GM21381 (cell line): ENCODE measurements around the gene CHFR.
"Not testable (repeated sequence)": the region's sequence is repeated elsewhere in the genome, so short reads cannot be mapped to it uniquely, and the experiment has no call there.

Experiments used
- ATAC-seq: cut with Tn5 transposase; IDR thresholded peaks from one replicate; pipeline ENCODE4 v1.9.1; 2021; ENCODE audit warnings: mild to moderate bottlenecking, moderate library complexity; ENCODE audit not compliant: unreplicated experiment

The CHFR gene

DNA sequence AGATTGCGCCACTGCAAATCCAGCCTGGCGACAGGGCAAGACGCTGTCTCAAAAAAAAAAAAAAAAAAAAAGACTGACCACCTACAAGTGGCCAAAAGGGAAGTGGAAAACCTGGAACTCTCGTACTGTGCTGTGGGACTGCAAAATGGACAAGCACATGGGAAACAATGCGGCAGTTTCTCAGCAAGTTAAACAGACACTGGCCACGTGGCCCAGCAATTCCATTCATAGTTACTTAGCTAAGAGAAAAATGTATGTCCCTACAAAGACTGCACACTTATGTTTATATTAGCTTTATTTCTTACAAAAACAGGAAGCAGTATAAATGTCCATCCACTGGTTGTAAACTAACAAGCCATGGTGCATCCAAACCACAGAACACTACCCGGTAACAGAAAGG, 5.6 kb downstream of the CHFR start:
- ATAC-seq, result no peak

DNA sequence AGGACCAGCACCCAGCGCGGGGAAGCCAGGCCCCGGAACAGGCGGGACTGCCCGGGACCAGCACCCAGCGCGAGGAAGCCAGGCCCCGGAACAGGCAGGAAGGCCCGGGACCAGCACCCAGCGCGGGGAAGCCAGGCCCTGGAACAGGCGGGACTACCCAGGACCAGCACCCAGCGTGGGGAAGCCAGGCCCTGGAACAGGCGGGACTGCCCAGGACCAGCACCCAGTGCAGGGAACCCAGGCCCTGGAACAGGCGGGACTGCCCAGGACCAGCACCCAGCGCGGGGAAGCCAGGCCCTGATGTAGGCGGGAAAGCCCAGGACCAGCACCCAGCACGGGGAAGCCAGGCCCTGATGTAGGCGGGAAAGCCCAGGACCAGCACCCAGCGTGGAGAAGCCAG, 12.8 kb downstream of the CHFR start:
- ATAC-seq, result not testable (repeated sequence)

DNA sequence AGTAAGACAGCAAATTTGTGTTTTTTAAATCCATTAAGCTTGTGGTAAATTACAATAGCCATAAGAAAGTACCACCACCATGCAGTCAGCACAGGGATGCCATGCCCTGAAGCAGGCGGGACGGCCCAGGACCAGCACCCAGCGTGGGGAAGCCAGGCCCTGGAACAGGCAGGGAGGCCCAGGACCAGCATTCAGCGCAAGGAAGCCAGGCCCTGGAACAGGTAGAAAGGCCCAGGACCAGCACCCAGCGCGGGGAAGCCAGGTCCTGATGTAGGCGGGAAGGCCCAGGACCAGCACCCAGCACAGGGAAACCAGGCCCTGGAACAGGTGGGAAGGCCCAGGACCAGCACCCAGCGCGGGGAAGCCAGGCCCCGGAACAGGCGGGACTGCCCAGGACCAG, 13.2 kb downstream of the CHFR start:
- no peak for ATAC-seq

GRCh38 chr12:132873724-132874123, 13.7 kb downstream of the CHFR start:
- no peak for ATAC-seq

DNA sequence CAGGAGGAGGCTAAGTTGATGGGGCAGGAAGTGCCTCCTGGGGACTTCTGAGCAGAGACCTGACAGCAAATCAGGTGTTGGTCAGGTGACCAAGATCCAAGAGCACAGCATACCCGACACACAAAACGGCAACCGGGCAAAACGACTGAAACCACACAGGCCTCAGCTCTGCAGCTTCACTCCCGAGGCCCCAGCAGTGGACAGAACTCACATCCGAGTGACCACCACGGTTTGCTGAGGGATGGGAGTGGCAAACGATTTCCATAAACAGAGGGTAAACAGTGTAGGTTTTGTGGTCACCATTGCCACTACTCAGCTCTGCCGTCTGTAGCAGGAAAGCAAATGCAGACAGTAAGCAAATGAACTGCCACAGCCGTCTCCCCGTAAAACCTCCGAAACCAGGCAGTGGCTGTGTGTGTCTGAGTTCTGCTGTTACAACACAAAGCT, 14.4 kb downstream of the CHFR start:
- no peak for ATAC-seq

DNA sequence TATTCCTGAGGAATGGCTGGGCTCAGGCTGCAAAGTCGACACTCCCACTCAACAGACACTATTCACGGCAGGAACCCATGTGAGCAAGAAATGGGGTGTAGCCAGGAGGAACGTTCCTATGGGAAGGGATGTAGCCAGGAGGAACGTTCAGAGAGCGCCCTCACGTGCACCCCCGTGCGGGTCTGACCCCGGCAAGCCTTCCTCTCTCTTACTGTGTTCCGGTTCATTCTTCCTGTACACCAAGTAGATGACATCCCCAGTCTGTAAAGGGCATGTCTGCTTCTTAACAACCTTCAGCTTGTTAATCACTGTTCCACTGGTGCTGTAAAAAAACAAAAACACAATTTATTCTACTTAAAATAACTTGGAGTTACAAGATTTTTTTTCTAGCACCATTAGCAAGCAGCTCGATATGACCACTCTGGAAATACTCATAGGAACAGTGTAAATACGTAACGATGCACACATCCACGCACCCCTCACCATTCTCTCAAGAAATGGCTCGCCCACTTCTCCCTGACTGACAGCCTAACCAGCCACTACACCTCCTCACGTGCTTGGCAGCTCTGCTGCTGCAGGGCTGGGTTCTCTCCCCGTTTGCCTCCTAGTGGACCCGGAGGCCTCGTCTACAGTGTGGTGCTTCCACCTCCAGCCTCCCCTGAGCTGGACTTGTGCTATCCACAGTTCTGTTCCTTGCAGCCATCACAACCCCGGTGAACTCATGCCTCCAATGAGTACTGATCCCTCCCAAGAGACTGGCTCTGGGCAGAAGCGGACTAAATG, 15.1 kb downstream of the CHFR start:
- no peak for ATAC-seq

DNA sequence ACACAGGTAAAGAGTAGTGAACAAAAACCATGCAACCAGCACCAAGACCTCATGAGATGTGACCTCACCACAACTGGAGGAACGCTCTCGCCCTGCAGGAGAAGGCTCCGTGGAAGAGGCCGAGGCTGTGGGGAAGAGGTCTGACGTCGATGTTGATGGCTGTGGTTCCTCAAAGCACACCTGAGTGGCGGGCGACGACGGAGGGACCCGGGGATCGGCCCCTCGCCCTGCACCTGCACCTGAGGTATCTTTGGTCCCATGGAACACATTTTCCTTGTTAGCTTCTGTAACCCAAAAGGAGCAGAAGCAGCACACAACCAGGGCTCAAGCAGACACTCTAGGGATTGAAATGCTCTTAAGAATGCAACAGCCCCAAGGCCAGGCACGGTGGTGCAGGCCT, 17.9 kb downstream of the CHFR start:
- ATAC-seq, result no peak

- ATAC-seq, result no peak
Measured at GRCh38 chr12:132866251-132866828, 21.1 kb downstream of the CHFR start.

GRCh38 chr12:132861558-132861957, 25.8 kb downstream of the CHFR start:
- ATAC-seq, result no peak

DNA sequence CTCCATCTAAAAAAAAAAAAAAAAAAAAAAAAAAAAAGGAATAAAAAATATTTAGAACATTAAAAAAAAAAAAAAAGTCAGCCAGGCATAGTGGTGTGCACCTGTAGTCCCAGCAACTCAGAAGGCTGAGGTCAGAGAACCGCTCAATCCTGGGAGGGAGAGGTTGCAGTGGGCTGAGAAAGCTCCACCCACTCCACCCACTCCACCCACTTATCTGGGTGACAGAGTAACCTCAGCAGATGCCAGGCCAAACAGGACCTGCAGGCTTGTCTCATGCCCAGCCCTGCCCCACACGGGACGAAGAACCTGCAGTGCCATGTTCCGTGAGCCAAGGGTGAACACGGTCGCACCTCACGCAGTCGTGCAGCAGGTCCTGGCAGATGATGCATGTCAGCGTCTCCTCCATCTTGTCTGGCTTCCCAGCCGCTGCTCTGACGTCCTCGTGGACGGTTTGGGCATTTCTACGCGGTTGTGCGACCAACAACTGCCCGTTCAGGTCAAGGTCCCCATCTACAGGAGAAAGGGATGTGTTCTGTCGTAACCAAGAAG, 28.6 kb downstream of the CHFR start:
- no peak for ATAC-seq

DNA sequence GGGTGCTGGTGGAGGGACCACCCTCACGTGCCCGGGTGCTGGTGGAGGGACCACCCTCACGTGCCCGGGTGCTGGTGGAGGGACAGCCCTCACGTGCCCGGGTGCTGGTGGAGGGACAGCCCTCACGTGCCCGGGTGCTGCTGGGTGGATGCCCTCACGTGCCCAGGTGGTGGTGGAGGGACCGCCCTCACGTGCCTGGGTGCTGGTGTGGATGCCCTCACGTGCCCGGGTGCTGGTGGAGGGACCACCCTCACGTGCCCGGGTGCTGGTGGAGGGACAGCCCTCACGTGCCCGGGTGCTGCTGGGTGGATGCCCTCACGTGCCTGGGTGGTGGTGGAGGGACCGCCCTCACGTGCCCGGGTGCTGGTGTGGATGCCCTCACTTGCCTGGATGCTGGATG, 30.4 kb downstream of the CHFR start:
- ATAC-seq, result not testable (repeated sequence)

DNA sequence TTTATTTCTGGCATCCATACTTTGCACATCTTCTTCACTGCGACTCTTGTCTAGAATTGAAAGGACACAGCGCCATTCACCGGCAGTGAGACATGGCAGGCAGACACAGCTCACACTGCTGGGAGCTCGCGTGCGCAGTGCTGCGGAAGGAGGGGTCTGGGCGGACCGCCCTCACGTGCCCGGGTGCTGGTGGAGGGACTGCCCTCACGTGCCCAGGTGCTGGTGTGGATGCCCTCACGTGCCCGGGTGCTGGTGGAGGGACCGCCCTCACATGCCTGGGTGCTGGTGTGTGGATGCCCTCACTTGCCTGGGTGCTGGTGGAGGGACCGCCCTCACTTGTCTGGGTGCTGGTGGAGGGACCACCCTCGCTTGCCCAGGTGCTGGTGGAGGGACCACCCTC, 30.8 kb downstream of the CHFR start:
- no peak for ATAC-seq

- ATAC-seq, result not testable (repeated sequence)
Measured at GRCh38 chr12:132855211-132855610, 32.2 kb downstream of the CHFR start.

DNA sequence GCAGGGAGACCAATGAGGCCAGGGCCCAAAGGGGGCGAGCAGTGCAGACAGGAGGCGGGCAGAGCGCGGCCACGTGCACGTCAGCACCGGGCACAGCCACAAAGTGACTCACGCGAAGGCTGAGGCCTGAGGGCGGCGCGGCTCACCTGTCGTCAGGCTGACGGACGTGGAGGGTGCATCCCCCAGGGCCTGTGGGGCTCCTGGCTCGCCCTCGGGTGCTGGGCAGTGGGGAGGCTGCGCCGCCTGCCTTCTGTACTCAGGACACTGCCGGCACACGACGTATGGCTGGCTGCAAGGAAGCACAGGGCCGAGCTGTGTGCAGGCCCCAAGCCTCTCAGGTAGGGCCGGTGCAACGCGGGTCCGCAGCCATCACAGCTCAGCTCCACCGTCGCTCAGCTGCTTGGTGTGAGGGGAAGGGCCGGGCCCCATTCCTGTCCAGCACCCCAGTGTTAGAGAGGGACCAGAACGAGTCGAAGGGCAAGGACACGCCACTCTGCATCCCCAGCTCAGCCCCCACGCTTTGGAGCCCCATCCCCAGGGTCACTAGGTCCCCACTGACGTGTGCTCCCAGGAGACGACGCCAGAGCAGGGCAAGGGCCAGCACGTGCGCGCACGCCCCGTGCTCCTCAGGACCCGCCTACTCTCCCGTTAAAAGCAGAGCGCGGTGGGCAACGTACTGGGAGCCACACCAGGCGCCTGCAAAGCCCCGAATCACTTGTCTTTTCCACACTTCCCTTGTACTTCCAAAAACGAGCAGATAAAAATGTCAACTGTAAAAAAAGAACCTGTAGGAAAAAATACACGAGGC, 33.9 kb downstream of the CHFR start:
- no peak for ATAC-seq

DNA sequence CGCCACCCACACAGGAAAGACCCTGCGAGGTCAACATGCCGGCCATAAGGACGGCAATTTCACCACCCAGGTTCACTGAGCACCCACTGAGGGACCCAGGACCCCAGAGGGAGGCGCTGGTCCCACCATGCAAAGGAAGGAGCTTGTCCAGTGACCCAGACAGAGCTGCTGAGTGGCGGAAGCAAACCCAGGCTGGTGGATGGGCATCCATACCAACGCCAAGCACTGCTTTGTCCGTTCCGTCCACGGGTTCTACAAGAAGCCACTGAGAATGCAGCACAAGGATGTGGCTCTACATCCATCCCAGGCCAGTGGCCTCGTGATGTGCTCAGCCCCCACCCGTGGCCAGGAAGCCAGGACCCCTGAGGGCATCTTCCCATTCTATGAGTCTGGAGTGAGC, 34.9 kb downstream of the CHFR start:
- ATAC-seq, result no peak

GRCh38 chr12:132851465-132851864, 35.9 kb downstream of the CHFR start:
- no peak for ATAC-seq

GRCh38 chr12:132850291-132850690, 37.1 kb downstream of the CHFR start:
- no peak for ATAC-seq

DNA sequence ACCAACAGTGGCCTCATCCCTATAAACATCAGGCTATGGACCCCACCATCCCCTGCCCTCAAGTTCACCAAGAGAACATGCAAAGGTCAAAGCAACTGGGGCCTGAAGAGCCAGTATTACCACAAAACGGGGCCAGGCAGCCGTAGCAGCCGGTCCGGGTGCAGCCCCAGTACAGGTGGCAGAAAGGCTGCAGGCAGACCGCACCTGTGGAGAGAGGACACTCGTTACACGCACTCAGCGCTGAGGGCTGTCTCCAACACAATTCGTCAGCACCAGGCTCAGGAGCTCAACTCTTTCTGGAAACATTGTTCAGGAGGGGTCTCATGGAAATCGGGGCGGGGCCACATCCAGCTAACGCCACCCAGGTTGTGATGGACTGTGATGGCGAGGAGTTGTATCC, 38.9 kb downstream of the CHFR start:
- no peak for ATAC-seq

DNA sequence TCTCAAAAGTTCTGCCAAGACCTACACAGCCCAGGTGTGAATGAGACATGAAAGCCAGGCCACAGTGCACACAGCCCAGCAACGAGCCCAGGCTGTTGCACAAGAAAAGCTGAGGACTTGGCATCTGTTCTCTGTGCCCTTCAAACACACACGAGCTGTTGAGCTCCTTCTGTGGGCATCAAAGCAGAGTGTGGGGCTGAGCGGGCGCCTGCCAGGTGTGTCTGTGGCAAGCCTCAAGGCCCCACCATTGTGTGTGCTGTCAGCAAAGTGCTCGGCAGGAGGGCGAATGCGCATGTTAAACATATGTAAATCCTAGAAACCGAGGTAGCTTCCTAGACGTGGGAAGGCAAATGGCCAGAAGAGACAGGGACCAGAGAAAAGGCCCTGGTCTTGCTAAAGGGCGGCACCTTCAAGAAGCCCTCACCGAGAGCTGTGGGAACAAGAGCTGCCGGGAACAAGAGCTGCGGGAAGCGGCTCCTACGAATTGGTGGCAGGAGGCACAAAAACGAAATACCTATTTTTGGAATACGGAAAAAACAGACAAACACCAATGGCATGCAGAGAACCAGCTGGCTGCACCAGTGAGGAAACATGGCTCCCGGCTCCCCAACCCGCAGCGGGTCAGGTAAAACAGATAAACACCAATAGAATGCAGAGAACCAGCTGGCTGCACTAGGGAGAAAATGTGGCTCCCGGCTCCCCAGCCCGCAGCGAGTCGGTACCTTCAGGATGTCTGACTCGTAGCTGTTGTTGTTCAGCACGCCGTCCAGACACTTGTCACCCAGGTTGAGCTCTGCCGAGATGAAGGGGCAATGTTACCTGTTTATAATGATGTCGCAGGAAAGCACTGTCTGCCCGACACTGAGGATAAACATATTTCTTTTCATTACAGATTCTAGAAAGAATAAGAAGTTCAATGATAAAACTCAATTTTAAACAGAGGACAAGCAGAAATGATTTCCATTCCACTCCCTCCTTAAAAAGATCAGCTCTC, 39.7 kb downstream of the CHFR start:
- no peak for ATAC-seq

- ATAC-seq, result not testable (repeated sequence)
Measured at GRCh38 chr12:132844681-132845080, 42.7 kb downstream of the CHFR start.
